Neural cell (in vitro differentiated cells): ENCODE measurements around the gene RYR1.

Source experiments
- EZH2 ChIP-seq: fragments of 200-600, 300-800 bp; shearing (Covaris generic), sonication (generic); IDR thresholded peaks from 2 replicates; pipeline ENCODE4 v1.6.1; 2014; ENCODE audit warnings: antibody characterized with exemption, low read length, borderline replicate concordance, mild to moderate bottlenecking; ENCODE audit not compliant: insufficient read depth, poor library complexity, severe bottlenecking
- MXI1 ChIP-seq: fragments of 450-650 bp; conservative IDR thresholded peaks from 2 replicates; pipeline ENCODE4 v1.6.1; 2014; ENCODE audit warnings: antibody characterized with exemption, mild to moderate bottlenecking; ENCODE audit not compliant: poor library complexity, severe bottlenecking
- POLR2AphosphoS5 ChIP-seq: IDR thresholded peaks from 2 replicates; pipeline ENCODE4 v1.6.1; 2012

- no peak for TF ChIP-seq EZH2
- no peak for TF ChIP-seq MXI1
- no peak for TF ChIP-seq POLR2AphosphoS5
Measured at GRCh38 chr19:38384209-38385027, 49.1 kb upstream of the RYR1 start.
